Upper lobe of left lung (tissue), 4 donors: ENCODE data around the gene DNAJC1.

Experiments used
- CTCF ChIP-seq, 6 experiments: fragments of 450-650 bp in 4 of 6; fragments of 200-600 bp in 2 of 6; sonication (generic) in 2 of 6; IDR thresholded peaks; one replicate each; pipeline ENCODE4 v1.5.1; 2016 to 2019; ENCODE audit warnings: antibody characterized with exemption in 6 of 6
- EP300 ChIP-seq, 4 donors: sonication (generic); formaldehyde crosslinking; IDR thresholded peaks; one replicate each; pipeline ENCODE4 v1.5.1; 2017; ENCODE audit warnings: antibody characterized with exemption in 4 of 4, control low read depth in 2 of 4

GRCh38 chr10:21759232-21759631, 244.3 kb downstream of the DNAJC1 start:
- TF ChIP-seq CTCF (IDR thresholded peaks at IDR 0.05) (no peak), EP300 (IDR thresholded peaks at IDR 0.05) (no peak)
